ENCODE results near the gene NAV2.
"Not testable (repeated sequence)": the region's sequence is repeated elsewhere in the genome, so short reads cannot be mapped to it uniquely, and the experiment has no call there.

NAV2 gene

DNA sequence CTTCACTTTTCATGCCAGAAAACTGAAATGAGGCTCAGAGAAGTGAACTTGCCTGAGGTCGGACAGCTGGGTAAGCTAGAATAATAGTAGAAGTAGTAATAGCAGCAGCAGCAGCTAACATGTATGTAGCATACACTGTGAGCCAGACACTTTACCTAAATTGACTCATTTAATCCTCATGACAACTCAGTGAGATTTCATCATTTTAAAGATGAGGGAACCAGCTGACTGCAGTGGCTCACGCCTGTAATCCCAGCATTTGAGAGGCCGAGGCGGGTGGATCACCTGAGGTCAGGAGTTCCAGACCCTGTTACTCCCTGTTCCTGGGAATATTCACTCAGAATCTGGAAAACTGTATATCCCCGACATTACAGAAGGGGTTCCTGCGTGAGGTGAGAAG is 293.1 kb downstream of the NAV2 start:
- no peak for DNase-seq (ENCODE audit: low read depth)

DNA sequence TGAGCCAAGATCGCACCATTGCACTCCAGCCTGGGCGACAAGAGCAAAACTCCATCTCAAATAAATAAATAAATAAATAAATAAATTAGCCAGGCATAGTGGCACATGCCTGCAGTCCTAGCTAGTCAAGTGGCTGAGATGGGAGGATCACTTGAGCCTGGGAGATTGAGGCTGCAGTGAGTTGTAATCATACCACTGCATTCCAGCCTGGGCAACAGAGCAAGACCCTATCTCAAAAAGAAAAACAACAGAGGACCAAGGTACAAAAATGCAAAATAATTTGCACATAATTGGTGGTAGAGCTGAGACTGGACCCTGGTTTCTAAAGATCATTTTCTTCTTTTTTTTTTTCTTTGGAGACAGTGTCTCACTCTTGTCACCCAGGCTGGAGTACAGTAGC is 294.0 kb downstream of the NAV2 start:
- not testable (repeated sequence) for DNase-seq (ENCODE audit: low read depth)

DNA sequence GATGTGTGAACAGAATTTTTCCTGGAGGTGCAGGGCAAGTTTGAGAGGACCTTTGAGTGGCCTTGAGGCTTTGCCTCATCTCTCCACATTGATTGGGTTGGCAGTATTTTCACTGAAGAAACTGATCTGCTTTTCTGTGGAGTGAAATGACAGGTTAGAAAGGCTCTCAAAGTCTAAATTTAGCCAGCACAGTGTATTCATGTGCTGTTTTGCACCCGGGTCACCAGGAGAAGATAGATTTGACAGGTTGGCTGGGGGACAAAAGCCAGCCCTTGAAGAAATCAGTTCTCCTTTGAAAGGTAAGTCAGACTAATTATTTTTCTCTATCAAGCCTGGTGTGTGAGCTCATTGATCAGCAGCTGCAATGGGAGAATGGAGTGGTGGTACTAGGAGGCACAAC is 294.7 kb downstream of the NAV2 start:
- no peak for DNase-seq (ENCODE audit: low read depth)

DNA sequence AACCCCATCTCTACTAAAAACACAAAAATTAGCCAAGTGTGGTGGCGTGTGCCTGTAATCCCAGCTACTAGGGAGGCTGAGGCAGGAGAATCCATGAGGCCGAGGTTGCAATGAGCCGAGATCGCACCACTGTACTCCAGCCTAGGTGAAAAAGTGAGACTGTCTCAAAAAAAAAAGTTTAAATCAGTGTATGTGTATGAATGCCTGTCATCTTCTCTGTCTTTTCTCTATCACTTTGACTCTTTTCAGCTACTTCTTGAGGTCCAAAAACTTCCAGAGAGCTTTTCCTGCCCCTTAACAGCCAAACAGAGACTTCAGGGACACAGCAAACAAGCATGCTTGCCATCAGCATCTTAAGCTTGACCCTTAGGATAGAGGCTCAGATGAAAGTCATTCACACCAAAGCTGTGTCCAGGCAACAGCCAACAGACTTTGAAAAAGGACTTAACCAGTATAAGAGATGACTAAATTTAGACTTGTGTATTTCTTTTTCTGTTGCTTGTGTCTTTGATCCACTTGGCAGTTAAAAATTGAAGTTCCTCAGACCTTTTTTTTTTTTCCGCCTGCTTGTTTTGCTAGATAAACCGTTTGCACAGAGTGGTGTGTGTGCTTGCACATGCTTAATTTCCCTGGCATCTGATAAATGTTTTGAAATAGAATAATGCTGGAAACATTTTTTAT is 295.7 kb downstream of the NAV2 start:
- no peak for DNase-seq (ENCODE audit: low read depth)

DNA sequence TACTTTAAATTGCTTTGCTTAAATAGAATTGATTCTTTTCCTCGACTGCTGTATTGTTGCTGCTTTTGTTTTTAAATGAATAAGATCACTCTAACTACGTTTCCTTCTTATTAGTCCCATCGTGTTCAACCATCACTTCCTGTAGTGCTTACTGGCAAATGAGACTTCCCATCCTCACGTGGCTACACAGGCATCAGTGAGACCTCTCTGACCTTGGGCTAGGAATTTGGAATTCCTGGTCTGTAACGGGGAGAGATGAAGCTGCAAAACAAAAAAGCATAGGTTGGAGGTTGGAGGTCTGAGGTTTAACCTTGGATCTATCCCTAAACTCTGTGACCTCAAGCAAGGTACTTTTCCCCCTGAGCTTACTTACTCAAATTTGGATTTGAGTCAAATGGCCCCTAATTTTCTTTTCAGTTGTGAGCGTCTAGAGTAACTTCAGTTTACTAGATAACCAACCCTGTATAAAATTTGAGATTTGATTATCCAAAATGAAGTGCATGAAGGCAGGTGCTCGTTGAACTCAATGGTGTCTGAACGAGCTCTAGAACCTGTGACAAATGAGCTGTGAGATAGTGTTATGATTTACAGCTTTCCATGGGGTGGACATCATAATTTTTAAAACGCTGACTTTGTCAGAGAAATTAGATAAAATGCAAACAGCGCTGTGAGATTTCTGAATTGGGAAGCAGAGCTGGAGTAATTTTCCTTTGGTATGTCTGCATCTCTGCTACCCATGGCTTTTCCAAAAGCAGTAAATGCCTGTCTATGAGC is 296.4 kb downstream of the NAV2 start:
- DNase-seq (ENCODE audit: low read depth): no peak

DNA sequence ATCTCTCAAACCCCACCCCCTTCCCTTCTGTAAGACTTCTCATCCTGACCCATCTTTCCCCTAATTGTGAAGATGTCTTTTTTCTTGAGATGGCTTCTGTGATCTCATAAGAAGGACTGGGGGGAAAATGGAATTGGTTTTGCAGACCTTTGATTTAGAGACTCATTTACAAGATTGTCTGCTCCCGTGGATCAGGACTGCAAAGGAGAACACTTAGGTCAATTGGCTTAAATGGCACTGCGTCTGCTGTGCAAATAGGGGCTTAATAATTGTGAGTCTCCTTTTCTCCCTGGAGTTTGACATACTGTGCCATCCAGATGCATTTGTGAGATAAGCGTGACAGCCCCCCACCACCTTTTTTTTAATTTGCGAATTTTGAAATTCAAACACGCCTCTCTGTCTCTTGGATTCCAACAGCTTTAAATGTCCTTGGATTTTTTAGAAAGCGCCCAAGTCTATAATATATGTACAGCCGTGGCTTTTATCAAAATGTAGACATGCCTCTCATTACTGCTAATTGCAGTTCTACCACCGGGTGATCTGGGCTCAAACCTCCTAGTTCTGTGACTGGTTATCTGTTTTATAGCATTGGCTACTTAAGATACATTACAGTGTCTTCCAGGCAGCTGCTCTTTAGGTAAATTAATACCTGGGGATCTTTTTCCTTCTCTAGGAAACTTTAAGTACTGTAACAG is 297.7 kb downstream of the NAV2 start:
- no peak for DNase-seq (ENCODE audit: low read depth)

DNA sequence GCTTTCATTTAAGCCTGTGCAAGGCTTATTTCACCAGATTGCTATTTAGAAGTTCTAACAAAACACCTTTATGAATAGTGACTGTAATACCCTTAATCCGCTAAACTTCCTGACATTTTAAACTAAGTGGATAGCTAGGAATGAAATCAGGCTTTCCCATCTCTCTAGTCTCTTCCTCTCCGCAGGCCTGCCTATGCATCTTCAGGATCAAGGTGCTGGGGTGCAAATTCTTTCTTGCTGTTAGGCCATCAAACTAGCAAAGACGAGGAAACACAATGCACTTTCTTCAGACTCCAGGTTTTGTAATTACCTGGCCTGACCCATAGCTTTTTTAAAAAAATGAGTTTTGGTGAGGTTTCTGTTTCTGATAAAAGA is 298.2 kb downstream of the NAV2 start:
- DNase-seq (ENCODE audit: low read depth): no peak

DNA sequence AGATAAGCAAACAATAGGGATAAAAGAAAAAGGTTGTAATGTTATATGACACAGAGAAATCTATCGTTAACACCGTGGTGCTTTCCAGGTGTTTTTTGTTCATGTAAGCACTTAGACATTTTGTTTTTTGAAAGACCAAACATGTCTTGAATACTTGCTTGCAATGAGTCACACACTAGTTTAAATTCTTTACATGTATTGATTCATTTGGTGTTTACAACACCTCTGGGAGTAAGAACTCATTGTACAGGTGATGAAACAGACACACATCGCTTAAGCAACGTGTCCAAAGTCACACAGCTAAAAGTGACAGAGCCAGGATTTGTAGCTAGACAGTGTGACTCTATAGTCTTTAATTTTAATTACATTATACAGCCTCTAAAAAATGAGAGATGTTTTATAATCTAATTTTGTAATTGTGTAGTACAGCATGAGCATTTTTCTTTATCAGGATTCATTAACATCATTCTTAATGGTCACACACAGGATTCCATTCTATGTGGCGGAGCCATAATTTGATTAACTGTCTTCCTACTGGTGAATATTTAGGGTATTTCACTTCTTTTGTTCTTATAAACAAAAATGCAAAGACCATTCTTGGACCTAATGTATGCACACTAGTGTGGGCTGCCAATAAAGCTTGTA is 298.8 kb downstream of the NAV2 start:
- DNase-seq (ENCODE audit: low read depth): no peak

DNA sequence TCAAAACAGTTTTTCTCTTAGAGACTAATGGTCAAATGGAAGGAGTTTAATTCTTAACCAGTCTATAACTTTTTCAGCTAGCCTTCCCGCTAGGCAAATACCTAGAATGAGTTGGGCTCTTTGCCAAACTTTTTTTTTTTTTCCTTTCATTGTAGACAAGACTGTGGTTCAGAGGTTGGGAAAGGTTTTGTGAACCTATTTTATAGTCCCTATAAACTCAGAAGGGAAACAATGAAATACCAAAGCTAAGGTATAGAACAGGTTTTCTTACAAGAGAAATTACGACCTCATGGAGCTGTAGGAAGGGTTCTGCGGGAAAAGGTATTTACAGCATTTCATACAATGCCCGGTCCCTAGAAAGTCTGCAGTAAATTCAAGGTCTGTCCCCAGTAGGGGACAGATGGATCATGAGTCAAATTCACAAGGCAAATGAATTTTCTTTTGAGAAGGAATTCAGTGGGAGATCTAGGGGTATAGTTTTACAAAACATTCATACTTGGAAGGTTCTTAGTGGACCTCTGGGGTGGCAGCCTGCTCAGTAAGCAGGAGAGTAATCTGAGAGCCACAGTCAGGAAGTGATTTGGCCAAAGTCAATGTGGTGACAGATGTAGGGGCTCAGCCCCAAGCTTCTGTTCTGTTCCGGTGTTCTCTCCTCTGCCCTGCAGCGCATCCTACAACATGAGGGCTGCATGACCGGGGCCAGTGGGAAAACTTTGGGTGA is 300.9 kb downstream of the NAV2 start:
- DNase-seq (ENCODE audit: low read depth): no peak

DNA sequence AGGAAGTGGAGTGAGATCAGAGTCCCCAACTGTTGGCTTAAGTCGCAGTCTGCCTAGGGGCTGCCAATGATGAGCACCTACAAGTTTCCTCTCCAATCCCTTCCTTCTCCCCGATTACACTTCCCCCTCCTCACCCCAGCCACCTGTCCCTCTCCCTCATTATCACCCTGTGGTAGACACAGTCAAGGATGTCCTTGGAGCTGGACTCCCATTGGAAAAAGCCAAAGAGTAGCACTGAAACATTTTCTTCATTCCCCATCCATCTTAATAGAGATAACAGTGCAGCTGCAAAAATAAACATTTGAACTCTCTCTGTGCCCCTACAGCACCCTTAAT is 301.4 kb downstream of the NAV2 start:
- DNase-seq (ENCODE audit: low read depth): no peak

DNA sequence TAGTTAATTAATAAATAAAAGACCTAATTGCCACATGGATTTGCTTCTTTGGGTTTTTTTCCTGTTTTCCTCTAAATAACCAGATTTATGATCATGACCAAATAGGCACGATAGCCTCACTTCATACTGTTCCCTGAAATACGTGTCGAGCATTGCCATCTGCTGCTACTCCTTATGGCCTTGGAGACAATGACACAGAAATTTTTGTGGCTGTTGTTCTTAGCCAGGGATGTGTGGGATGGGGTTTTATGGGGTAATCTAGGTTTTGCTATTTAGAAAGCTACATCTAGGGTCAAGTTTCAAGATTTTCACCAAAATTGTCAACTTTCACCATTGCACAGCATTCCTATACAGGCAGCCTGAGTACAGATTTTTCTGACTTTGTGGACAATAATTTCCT is 302.5 kb downstream of the NAV2 start:
- DNase-seq (ENCODE audit: low read depth): no peak

DNA sequence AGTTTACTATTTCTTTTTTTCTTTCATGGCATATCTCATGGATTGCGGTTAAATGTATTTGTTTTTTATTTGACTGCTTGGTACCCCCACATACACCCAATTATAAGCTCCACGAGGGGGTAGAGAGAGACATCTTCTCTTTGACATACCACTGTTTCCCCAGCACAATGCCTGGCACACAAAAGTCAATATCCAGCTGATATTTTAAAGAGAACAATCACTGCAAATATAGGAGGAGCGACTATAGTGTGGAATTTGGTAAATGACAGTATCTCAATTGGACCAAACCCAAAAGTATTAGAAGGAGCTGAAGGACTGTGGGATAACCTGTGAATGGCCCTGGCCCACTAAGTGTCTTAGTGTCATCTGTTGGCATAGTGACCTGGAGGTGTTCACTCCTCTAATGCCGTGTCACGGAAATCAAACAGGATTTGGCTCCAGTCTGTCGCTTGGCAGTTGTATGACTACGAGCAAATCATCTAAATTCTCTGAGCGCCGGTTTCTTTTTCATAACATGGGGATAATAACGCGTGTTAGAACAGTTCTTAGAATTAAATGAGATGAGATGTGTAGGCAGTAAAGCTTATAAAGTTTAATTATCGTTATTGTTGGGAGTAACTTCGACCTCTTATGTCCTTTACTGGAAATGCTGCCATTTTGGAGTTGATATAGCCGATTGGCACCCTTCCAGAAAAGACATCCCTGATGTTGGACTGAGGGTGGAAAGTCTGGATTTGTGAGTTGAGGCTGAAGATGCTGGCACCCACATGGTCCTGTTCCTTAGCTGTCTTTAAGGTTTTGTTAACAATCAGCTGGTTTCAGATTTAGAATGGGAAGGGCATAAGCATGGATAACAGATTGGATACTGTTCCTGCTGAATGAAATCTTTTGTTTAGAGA is 303.1 kb downstream of the NAV2 start:
- no peak for DNase-seq (ENCODE audit: low read depth)

DNA sequence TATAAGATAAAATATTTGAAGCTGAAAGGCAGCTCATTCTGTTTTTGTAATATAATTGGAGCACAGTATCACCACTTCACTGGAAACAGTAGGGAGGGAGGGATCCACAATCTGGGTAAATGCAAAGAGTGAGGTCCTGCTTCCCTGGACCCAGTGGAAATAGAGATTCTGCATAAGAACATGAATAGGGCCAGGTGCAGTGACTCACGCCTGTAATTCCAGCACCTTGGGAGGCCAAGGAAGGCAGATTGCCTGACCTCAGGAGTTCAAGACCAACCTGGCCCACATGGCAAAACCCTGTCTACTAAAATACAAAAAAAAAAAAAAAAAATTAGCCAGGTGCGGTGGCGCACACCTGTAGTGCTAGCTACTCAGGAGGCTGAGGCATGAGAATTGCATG is 303.9 kb downstream of the NAV2 start:
- no peak for DNase-seq (ENCODE audit: low read depth)

DNA sequence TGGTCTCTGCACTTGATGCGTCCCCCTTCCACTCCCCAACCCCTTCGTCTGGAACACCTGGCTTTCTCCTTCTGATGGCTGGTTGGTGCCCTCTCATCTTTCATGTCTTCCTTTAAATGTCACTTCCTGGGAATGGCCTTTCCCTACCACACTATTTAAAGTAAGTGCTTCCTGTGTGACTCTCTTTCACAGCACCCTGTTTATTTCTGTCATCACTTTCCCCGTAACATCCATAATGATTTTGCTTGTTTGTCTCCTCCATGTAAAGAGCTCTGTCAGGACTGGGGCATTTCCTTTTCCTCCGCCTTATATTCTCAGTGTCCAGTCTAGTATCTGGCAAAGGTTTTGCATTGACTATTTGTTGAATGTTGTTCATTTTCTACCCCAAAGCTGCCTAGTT is 304.7 kb downstream of the NAV2 start:
- DNase-seq (ENCODE audit: low read depth): no peak

DNA sequence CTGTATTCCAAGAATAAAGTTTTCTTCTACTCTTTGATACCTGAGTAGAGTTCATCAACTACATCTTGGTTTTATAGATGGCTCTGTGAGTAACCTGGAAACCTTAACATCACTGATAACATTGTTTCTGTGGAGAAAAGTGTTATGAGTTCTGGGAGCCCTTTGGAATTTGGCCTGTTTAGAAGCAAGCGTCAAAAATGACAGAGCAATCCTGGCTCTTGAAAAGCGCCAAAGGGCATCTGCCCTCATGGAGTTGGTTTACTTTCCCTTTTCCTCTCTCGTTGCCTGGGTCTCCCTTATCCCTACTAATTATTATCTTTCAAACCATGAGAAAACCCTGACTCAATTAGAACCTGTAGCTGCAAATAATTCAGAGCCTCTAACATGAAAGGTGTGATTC is 307.6 kb downstream of the NAV2 start:
- no peak for DNase-seq (ENCODE audit: low read depth)

DNA sequence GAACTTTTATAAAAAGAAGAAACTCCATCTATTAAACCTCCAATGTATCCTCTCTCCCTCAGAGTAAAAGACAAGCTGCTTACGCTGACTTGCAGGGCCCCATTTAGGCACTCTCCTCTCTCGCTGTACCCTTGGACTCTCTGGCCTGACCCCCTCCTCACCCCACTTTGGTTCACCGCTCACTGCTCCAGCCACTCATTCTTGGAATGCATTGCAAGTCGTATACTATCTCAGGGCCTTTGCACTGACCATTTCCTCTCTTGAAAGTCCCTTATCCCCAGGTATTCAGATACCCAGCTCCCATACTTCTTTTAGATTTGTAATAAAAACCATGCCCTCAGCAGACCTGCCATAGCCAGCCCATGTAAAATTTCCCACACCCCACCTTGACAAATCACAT is 308.1 kb downstream of the NAV2 start:
- DNase-seq (ENCODE audit: low read depth): no peak

DNA sequence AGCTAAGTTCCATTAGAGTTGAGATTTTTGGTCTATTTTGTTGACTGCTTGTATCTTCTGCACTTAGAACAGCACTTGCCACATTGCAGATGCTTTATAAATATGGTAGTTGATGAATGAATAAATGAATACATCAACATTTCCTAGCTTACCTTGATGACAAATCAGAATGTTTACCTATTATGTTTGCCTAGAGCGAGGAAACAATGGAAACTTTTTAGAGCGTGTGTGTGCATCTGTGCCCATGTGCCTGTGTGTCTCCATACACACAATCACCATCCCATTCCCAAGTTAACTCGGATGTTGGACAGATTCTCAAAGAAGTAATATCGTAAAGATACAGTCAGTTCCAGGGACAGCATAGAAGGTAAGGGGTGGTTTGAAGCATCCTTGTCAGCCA is 308.6 kb downstream of the NAV2 start:
- no peak for DNase-seq (ENCODE audit: low read depth)

DNA sequence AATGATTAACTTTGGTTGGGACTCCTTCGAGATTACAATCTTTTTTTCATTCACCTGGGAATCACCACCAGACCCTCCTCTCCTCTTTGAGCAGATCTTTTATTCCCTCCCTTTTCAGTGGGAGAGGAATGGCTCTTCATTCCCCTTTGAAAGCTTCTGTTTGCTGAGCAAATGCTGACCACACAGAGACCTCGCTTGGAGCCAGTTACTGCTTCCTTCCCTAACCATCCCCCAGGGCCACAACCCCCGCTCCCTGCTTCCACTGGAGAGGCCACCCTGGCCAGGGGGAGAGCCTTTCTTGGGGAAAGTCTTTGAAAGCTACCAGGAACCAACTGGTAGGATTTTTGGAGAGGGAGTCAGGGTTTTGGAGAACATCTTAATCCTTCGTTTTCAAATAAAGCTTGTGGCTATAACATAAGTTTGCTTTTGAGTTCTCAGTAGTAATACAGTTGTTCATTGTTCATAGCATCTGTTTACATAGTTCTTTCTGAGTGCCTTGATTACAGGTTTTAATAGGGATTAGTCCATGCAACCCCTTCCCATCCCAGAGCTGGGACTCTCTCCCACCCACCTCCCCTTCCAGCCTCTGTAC is 309.2 kb downstream of the NAV2 start:
- DNase-seq (ENCODE audit: low read depth): no peak

DNA sequence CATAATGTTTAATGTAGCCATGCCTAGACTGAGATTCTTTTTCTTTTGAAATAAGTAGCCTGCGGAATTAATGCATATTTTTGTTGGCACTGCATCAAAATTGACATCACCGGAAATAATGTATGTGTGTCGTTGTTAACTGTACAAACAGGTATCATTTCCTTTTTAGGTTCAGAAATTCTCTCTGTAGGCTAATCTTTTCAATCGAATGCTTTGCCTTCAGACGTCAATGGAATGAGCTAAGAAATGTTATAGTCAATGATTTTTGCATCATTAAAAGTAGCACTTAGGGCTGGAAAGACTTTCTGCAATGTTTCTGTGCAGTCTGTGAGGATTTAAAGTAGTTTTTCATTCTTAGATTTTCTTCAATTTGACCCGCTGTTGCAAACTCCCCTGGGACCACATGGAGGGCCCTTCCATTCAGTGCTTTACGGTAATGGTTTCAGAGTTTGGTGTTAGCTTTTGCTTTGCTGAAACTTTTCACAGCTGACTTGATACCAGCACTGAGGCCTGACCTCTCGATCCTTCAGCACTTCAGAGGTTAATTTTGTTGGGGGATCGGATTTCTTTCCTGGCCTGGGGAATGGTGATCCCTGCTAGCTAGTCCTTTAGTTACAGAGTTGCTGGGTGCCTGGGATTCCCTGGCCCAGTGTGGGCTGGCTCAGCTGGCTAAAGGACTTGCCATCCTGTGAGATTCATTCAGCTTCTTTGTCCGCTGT is 309.9 kb downstream of the NAV2 start:
- no peak for DNase-seq (ENCODE audit: low read depth)

DNA sequence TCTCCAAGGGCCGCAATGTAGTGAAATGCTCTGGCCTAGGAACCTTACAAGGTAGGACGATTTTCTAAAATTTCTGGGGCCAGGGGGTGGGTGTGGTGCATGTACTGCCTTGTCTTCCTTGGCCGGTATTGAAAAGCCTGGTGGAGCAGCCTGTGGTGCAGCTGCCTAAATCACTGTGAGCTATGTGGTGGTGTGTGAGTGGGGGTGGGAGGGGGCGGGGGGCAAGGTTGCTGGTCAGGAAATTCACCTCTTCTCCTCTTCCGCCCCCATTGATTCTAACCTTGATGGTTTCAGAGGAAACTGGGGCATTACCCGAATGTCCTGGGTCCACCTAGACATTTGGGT is 310.4 kb downstream of the NAV2 start:
- DNase-seq (ENCODE audit: low read depth): no peak
